WTC11 (cell line): ENCODE results near the gene ZCCHC2. TPM values are rescaled to one million over a fixed set of nuclear protein-coding genes. Genes with fewer than 3 reads are reported as not detected.
A peak's percentile ranks its signal among the peaks of the same experiment; 100 is the strongest.

Experiments used
- ATAC-seq: fragments of 200-7000 bp; cut with Tn5 transposase; 2 replicates; pipeline ENCODE4 v1.10.0; 2021; ENCODE audit warnings: mild to moderate bottlenecking, moderate library complexity
- CTCF ChIA-PET: fragments of 300-600 bp; sonication (Branson Sonifier 250); formaldehyde crosslinking; loops from one replicate; lab custom pipeline; 2021; ENCODE audit warnings: antibody characterized with exemption; lab: Charles Lee
- POLR2A ChIA-PET: fragments of 350-600 bp; sonication (Branson Sonifier 250); formaldehyde crosslinking; loops from one replicate; lab custom pipeline; 2021; ENCODE audit warnings: antibody characterized with exemption; lab: Charles Lee
- DNase-seq: peaks from one replicate; pipeline ENCODE4 v3.0.0; 2021; ENCODE audit warnings: low spot score
- H3K27ac Mint-ChIP-seq: 2 replicates; pipeline ENCODE4 v1.8.0; 2021; ENCODE audit warnings: mixed read lengths
- H3K27me3 Mint-ChIP-seq: 2 replicates; pipeline ENCODE4 v1.8.0; 2021; ENCODE audit warnings: low read depth, mild to moderate bottlenecking, moderate library complexity, mixed read lengths
- H3K36me3 Mint-ChIP-seq: 2 replicates; pipeline ENCODE4 v1.8.0; 2021; ENCODE audit warnings: mixed read lengths
- H3K4me1 Mint-ChIP-seq: 2 replicates; pipeline ENCODE4 v1.8.0; 2022; ENCODE audit warnings: mixed read lengths
- H3K4me3 Mint-ChIP-seq: 2 replicates; pipeline ENCODE4 v1.8.0; 2021; ENCODE audit warnings: mild to moderate bottlenecking, moderate library complexity, mixed read lengths
- H3K9me3 Mint-ChIP-seq: 2 replicates; pipeline ENCODE4 v1.8.0; 2021; ENCODE audit warnings: mixed read lengths
- CBFB ChIP-seq: sonication (generic); formaldehyde crosslinking; IDR thresholded peaks from 2 replicates; pipeline ENCODE4 v1.8.1; 2022; ENCODE audit warnings: mild to moderate bottlenecking, low read depth, missing genetic modification reagents
- CTCF ChIP-seq: fragments of 200-600 bp; IDR thresholded peaks from 2 replicates; pipeline ENCODE4 v1.8.0; 2022; ENCODE audit warnings: antibody characterized with exemption
- ESRRA ChIP-seq: sonication (generic); formaldehyde crosslinking; IDR thresholded peaks from 2 replicates; pipeline ENCODE4 v1.8.1; 2022; ENCODE audit warnings: mild to moderate bottlenecking, missing genetic modification reagents, borderline replicate concordance
- JAZF1 ChIP-seq: fragments of 250-450 bp; sonication (Bioruptor Pico); IDR thresholded peaks from 2 replicates; pipeline ENCODE4 v1.9.0; 2021; ENCODE audit warnings: moderate library complexity, mild to moderate bottlenecking, inconsistent platforms
- TCF7 ChIP-seq: sonication (generic); formaldehyde crosslinking; IDR thresholded peaks from 2 replicates; pipeline ENCODE4 v1.8.0; 2022; ENCODE audit warnings: mild to moderate bottlenecking, low read depth, missing genetic modification reagents, moderate library complexity
- TEAD4 ChIP-seq: sonication (generic); formaldehyde crosslinking; IDR thresholded peaks from 2 replicates; pipeline ENCODE4 v1.8.0; 2022; ENCODE audit warnings: mild to moderate bottlenecking, missing genetic modification reagents
- TP53 ChIP-seq: sonication (generic); formaldehyde crosslinking; IDR thresholded peaks from 2 replicates; pipeline ENCODE4 v1.8.1; 2023; ENCODE audit warnings: mild to moderate bottlenecking, missing genetic modification reagents
- ZBTB21 ChIP-seq: sonication (generic); formaldehyde crosslinking; IDR thresholded peaks from 2 replicates; pipeline ENCODE4 v1.8.1; 2023; ENCODE audit warnings: mild to moderate bottlenecking, missing genetic modification reagents, borderline replicate concordance
- ZNF219 ChIP-seq: sonication (generic); formaldehyde crosslinking; IDR thresholded peaks from 2 replicates; pipeline ENCODE4 v1.8.0; 2023; ENCODE audit warnings: missing genetic modification reagents, mild to moderate bottlenecking, borderline replicate concordance
- ZNF232 ChIP-seq: sonication (generic); formaldehyde crosslinking; IDR thresholded peaks from 2 replicates; pipeline ENCODE4 v1.8.0; 2022; ENCODE audit warnings: mild to moderate bottlenecking, missing genetic modification reagents
- ZNF263 ChIP-seq: sonication (generic); formaldehyde crosslinking; IDR thresholded peaks from 2 replicates; pipeline ENCODE4 v1.8.1; 2022; ENCODE audit warnings: low read depth, mild to moderate bottlenecking, moderate library complexity, missing genetic modification reagents
- total RNA-seq: library from RNA; stranded (reverse); gene quantifications from 3 replicates; pipeline ENCODE4 v1.2.3, GENCODE V29; 2021
- TF ChIP-seq, protein P1 (sequence below): fragments of 250-450 bp; sonication (Bioruptor Pico); IDR thresholded peaks from 2 replicates; pipeline ENCODE4 v1.9.0; 2021; ENCODE audit warnings: mild to moderate bottlenecking, borderline replicate concordance
- TF ChIP-seq, protein P2 (sequence below): sonication (generic); formaldehyde crosslinking; IDR thresholded peaks from 2 replicates; pipeline ENCODE4 v1.8.0; 2022; ENCODE audit warnings: mild to moderate bottlenecking, missing genetic modification reagents
- TF ChIP-seq, protein P3 (sequence below): fragments of 250-450 bp; sonication (Bioruptor Pico); IDR thresholded peaks from 2 replicates; pipeline ENCODE4 v1.9.0; 2021; ENCODE audit warnings: mild to moderate bottlenecking
- TF ChIP-seq, protein P4 (sequence below): sonication (generic); formaldehyde crosslinking; IDR thresholded peaks from 2 replicates; pipeline ENCODE4 v1.8.0; 2022; ENCODE audit warnings: mild to moderate bottlenecking, missing genetic modification reagents

Gene ZCCHC2
- total RNA-seq, 1 experiment from 2014 or later: 18.8 TPM

- TF ChIP-seq, protein P1, sequence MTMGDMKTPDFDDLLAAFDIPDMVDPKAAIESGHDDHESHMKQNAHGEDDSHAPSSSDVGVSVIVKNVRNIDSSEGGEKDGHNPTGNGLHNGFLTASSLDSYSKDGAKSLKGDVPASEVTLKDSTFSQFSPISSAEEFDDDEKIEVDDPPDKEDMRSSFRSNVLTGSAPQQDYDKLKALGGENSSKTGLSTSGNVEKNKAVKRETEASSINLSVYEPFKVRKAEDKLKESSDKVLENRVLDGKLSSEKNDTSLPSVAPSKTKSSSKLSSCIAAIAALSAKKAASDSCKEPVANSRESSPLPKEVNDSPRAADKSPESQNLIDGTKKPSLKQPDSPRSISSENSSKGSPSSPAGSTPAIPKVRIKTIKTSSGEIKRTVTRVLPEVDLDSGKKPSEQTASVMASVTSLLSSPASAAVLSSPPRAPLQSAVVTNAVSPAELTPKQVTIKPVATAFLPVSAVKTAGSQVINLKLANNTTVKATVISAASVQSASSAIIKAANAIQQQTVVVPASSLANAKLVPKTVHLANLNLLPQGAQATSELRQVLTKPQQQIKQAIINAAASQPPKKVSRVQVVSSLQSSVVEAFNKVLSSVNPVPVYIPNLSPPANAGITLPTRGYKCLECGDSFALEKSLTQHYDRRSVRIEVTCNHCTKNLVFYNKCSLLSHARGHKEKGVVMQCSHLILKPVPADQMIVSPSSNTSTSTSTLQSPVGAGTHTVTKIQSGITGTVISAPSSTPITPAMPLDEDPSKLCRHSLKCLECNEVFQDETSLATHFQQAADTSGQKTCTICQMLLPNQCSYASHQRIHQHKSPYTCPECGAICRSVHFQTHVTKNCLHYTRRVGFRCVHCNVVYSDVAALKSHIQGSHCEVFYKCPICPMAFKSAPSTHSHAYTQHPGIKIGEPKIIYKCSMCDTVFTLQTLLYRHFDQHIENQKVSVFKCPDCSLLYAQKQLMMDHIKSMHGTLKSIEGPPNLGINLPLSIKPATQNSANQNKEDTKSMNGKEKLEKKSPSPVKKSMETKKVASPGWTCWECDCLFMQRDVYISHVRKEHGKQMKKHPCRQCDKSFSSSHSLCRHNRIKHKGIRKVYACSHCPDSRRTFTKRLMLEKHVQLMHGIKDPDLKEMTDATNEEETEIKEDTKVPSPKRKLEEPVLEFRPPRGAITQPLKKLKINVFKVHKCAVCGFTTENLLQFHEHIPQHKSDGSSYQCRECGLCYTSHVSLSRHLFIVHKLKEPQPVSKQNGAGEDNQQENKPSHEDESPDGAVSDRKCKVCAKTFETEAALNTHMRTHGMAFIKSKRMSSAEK: no peak
These were observed 3.1 kb upstream of the ZCCHC2 start (continued) for GRCh38 chr18:62519684-62520083.

DNA sequence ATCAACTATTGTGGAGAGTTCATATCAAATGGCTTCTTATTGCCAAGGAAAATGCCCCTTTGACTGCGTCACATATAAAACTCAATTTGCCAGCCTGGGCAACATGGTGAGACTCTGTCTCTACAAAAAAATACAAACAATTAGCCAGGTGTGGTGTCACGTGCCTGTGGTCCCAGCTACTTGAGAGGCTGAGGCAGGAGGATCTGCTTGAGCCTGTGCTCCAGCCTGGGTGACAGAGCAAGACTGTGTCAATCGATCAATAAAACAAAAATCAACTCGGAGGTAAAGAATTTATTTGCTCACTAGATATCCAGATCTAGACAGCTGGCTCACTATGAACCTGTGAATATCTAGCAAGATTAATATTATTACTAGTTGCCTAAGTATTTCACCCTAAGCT is 1.7 kb upstream of the ZCCHC2 start:
- no peaks in the 10 kb centered on the region for H3K36me3 Mint-ChIP-seq
- DNase-seq: no peak
- H3K27me3 Mint-ChIP-seq: peaks cover 30% of the 10 kb centered on the region
- H3K4me3 Mint-ChIP-seq: peak overlapping the region; percentile 76
- peaks cover 23% of the 10 kb centered on the region for H3K4me1 Mint-ChIP-seq
- H3K9me3 Mint-ChIP-seq: no peaks in the 10 kb centered on the region
- CTCF ChIA-PET: interaction anchor here (1.3 to 4.6 kb wide), 2 partner anchors 63 to 96 kb away, joined by 7 to 23 read pairs; no protein-coding TSS in a partner anchor
- no peak overlapping the region for H3K27ac Mint-ChIP-seq
- ATAC-seq: no peak
- POLR2A ChIA-PET: no interaction called here
- TF ChIP-seq ZNF232 (CRISPR knock-in tag): no peak
- TF ChIP-seq, protein P2, sequence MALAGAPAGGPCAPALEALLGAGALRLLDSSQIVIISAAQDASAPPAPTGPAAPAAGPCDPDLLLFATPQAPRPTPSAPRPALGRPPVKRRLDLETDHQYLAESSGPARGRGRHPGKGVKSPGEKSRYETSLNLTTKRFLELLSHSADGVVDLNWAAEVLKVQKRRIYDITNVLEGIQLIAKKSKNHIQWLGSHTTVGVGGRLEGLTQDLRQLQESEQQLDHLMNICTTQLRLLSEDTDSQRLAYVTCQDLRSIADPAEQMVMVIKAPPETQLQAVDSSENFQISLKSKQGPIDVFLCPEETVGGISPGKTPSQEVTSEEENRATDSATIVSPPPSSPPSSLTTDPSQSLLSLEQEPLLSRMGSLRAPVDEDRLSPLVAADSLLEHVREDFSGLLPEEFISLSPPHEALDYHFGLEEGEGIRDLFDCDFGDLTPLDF: no peak
- no peak for TF ChIP-seq CTCF
- no peak for TF ChIP-seq CBFB
- TF ChIP-seq TP53 (CRISPR knock-in tag): no peak
- TF ChIP-seq, protein P3, sequence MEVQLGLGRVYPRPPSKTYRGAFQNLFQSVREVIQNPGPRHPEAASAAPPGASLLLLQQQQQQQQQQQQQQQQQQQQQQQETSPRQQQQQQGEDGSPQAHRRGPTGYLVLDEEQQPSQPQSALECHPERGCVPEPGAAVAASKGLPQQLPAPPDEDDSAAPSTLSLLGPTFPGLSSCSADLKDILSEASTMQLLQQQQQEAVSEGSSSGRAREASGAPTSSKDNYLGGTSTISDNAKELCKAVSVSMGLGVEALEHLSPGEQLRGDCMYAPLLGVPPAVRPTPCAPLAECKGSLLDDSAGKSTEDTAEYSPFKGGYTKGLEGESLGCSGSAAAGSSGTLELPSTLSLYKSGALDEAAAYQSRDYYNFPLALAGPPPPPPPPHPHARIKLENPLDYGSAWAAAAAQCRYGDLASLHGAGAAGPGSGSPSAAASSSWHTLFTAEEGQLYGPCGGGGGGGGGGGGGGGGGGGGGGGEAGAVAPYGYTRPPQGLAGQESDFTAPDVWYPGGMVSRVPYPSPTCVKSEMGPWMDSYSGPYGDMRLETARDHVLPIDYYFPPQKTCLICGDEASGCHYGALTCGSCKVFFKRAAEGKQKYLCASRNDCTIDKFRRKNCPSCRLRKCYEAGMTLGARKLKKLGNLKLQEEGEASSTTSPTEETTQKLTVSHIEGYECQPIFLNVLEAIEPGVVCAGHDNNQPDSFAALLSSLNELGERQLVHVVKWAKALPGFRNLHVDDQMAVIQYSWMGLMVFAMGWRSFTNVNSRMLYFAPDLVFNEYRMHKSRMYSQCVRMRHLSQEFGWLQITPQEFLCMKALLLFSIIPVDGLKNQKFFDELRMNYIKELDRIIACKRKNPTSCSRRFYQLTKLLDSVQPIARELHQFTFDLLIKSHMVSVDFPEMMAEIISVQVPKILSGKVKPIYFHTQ (CRISPR knock-in tag): no peak
- no peak for TF ChIP-seq ZNF263 (CRISPR knock-in tag)
- TF ChIP-seq ZBTB21: no peak
- TF ChIP-seq, protein P4, sequence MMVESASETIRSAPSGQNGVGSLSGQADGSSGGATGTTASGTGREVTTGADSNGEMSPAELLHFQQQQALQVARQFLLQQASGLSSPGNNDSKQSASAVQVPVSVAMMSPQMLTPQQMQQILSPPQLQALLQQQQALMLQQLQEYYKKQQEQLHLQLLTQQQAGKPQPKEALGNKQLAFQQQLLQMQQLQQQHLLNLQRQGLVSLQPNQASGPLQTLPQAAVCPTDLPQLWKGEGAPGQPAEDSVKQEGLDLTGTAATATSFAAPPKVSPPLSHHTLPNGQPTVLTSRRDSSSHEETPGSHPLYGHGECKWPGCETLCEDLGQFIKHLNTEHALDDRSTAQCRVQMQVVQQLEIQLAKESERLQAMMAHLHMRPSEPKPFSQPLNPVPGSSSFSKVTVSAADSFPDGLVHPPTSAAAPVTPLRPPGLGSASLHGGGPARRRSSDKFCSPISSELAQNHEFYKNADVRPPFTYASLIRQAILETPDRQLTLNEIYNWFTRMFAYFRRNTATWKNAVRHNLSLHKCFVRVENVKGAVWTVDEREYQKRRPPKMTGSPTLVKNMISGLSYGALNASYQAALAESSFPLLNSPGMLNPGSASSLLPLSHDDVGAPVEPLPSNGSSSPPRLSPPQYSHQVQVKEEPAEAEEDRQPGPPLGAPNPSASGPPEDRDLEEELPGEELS (CRISPR knock-in tag): no peak
- TF ChIP-seq TCF7 (CRISPR knock-in tag): no peak
- no peak for TF ChIP-seq ZNF219 (CRISPR knock-in tag)
- TF ChIP-seq ESRRA (CRISPR knock-in tag): no peak
- TF ChIP-seq TEAD4 (CRISPR knock-in tag): no peak
- no peak for TF ChIP-seq JAZF1 (CRISPR knock-in tag)
